GM21381 (cell line): ENCODE results near the gene CPT2.
"Not testable (repeated sequence)": the region's sequence is repeated elsewhere in the genome, so short reads cannot be mapped to it uniquely, and the experiment has no call there.

Source experiments
- ATAC-seq: cut with Tn5 transposase; IDR thresholded peaks from one replicate; pipeline ENCODE4 v1.9.1; 2021; ENCODE audit warnings: mild to moderate bottlenecking, moderate library complexity; ENCODE audit not compliant: unreplicated experiment

Gene CPT2

DNA sequence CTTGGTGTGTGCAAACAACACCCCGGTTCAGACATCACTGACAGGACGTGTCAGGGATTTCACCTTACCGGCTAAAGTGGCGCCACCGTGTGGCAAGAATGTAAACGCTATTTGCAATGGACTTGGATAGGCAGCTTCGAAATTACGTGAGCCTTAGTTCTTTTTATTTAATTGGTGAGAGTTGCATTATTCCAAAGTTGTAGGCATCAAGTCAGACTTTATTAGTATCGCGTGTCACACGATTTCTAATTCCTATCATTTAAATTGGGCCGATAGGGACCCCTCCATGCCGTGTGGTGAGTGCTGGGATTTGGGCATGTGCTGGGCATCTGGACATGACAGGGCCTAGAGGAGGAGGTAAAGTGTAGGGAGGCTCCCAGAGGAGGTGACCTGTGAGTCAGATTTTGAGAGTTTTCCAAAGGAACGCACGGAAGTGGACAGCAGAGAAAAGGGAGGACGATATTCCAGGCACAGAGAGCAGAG, 14.5 kb upstream of the CPT2 start:
- ATAC-seq, result no peak

DNA sequence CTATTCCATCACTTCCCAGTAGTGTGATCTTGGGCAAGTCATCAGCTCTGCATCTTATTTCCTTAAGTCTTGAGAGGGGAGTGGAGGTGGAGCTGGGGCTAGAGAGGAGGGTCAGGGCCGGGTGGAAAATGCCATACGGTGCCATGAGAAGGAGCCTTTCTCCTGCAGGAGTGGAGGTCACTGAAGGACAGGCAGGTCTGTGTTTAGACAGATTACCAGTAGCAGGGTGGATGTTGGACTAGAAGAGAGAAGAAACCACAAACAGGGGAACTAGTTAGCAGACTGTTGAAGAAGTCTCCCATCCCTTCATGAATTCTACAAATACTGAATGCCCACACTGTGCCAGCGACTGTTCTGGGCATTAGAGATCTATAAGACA, 13.9 kb upstream of the CPT2 start:
- no peak for ATAC-seq

DNA sequence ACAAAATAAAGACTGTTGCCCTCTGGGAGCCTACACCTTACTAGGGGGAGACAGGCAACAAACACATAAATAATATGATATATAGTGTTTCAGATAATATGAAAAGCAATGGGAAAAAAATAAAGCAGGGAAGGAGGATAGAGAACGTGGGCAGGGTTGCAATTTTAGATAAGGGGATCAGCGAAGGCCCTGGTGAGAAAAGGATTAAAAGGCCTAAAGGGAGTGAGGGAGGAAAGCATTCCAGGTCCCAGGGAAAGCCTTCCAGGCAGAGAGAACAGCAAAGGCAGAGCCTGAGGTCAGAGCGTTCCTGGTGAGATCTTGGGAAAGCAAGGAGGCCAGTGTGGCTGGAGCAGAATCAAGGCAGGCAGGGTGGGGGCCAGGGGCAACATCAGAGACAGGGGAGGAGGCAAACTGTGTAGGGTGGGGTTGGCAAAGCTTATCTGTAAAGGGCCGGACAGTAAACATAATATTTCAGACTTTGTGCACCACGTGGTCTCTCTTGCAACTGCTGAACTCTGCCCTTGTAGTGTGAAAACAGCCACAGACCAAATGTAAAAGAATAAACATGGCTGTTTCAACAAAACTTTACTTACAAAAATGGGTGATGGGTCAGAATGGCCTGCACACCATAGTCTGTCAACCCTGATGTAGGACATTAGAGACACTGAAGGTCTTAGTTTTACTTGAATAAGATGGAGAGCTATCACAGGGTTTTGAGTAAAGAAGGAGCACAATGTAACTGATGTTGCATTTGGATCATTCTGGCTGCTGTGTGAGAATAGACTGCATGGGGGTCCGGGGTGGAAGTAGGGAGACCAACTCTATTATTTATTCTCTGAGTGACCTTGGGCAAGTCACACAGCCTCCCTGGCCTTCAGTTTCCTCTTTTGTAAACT, 13.3 kb upstream of the CPT2 start:
- no peak for ATAC-seq

DNA sequence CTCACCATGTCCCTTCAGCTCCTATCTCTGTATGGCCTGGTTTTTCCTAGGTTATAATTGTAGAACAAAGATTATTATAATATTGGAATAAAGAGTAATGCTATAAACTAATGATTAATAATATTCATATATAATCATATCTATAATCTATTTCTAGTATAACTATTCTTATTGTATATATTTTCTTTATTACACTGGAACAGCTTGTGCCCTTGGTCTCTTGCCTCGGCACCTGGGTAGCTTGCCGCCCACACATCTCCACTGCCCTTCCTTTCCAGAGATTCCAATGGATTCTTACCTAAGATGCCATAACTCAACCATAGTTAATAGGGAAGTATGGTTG, 10.7 kb upstream of the CPT2 start:
- not testable (repeated sequence) for ATAC-seq

DNA sequence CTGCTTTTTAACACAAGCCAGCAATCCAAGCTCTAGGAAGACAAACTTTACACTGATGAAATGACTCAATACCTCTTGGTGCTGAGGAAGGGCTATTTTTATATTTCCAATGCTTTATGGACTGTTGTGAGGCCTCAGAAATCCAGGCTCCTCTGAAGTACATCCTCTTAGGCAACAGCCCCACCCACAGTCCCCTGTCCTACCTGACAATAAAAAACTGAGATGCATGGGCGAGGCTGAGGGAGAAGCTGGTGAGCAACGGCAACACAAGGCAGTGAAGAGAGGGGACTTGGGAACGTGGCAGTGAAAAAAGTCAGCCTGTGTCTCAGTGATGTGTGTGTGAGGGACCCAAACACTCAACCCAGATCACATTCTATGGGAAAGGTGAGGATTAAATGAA, 10.1 kb upstream of the CPT2 start:
- ATAC-seq, result no peak

DNA sequence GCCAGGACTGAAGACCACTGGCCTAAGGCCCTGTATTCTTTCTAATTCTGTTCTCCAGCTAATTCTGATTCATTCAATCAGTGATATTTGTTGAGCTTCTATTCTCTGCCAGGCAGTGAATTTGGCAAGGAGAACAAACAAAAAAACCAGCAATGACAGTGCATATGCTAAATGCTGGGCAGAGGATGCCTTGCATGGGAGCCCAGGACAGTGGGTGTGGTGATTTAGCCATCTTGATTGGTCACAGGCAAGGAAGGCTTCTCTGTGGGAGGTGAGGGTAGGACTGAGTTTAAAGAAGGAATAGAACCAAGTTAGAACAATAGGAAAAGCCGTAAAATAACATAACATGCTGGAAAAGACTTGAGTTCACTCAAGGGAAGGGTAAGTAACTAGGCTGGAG, 9.2 kb upstream of the CPT2 start:
- ATAC-seq, result no peak

DNA sequence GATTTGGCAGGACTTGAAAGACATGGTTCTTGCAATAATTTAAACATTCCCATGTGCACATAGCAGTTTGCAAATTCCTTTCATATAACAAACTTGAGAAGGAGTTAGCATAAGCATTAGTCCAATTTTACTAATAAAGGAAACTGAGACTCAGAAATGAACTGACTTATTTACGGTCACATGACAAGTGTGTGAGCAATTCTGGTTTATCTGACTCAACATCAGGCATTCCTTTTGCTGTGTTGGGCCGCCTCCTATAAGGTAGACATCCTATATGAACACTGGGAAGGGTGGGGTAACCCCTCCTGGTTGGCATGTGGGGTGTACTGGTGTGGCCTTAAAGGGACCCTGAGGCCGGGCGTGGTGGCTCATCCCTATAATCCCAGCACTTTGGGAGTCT, 8.5 kb upstream of the CPT2 start:
- ATAC-seq, result no peak

DNA sequence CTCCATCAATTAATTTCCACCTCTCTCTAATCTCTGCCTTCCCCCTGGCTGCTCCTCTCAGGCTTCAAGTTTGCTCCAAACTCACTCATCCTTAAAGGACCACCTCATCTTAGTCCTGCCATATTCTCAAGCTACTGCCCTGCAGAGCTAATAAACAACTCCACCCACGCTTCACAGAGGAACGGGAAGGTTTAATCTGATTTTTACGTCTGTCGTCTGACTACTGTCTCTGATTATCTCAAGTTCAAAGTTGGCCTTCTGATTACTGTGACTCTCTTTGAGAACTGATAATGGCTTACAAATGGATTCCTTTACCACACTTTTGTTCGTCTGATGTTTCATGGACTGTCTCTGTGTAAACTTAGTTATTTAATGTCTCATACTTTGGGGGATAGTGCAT, 7.6 kb upstream of the CPT2 start:
- no peak for ATAC-seq

DNA sequence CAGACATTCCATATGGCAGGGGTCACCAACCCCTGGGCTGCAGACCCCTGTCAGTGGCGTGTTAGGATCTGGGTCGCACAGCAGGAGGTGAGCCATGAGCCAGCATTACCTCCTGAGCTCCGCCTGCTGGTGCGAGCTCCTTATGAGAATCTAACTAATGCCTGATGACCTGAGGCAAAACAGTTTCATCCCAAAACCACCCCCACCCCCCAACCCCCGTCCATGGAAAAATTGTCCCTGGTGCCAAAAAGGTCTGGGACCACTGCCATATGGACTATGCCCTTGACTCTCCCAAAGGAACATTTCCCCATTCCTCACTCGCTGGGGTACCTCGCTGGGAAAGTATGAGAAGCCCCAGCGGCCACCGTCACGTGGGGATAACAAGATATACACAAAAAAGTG, 6.4 kb upstream of the CPT2 start:
- ATAC-seq, result no peak

DNA sequence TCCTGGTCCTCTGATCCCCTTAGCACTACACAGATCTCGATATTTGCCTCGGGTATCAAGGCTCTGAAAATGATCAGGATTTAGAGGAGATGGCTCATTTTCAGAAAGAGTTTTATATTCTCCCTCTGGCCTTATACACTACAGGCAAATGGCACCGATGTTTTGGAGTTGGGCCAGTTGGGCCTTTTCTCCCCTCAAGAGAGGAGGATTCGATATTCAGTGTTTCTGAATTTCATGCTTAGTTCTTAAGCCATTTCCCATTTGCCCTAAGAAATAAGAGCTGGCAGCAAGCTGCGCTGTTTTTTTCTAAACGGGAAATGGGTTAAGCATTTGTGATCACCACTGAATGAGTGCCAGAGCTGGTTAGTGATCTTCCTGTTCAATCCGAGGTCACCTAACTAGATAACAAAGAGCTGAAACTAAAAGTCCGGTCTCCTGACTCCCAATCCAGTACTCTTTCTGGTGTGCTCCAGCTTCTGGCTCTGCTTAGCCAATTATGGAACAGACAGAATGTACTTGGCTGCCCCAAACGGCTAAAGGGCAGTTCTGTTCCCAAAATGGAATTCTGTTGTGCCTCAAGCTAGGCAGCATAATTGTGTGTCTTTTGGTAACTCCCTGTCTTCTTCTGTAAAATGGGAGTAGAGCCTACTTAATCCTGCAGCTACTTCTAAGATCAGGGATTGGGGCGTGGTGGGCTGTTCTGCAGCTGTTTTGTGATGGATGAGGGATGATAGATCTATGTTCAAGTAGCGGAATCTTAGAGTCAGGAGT, 1.2 kb upstream of the CPT2 start:
- ATAC-seq, result no peak

DNA sequence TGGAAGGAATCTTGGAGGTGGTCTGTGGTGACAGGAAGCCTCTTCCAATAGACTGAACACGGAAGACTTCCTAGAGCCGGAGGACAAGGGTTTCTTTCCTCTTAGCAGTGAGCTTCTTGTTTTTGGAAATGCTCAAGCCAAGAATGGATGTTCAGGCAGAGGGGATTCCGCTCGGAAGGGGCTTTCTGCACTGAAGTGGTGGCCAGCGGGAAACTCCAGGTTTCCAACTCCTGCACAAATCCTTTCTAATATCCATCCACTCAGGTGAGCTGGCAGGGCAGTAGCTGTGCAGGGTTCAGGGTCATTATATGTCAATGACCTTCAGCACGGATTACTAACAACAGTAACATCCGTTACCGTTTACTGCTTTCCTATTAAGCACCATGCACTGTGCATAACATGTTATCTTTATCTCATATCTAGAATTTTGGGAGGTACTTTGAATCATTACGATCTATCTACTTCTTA, 573 bp upstream of the CPT2 start:
- peak; percentile 8 for ATAC-seq

DNA sequence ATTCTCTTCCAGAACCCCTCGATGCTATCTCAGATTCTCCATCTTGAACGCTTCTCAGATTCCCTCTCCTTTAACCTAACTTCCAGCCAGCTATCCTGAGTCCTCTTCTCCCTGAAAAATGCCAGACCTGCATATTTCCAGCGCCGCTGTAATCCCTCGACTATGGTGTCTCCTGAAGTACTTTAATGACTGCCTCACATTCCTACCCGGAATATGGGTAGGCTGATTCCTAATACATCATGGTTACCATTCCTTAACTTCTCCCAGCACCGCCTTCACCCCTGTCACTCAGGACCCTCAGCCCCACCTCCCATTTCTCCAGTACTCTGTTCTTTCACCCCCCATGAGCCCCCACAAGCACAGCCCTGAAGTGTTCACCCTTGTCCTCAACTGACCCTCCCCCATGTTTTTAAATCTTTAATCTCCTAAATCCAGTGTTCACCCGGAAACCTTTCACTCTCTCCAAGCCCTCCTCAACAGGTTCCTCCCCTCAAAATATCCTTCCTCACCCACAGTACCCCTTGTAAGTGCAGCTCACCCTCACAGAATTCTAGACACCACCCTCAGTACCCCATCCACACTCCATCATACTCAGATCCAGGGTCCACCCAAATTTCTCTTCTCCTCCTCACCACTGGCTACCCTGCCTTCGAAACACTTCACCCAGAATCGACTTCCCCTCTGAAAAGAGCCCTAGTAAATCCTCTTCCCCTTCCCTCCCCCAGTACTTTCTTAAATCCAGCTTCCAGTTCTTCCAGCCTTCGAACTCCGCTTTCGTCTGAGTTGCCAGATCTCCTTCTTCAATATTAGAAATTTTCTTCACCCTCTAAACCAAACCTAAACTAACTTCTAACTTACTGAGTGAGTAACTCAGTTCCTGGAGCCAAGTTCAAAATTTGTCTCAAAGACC, 922 bp downstream of the CPT2 start:
- no peak for ATAC-seq

DNA sequence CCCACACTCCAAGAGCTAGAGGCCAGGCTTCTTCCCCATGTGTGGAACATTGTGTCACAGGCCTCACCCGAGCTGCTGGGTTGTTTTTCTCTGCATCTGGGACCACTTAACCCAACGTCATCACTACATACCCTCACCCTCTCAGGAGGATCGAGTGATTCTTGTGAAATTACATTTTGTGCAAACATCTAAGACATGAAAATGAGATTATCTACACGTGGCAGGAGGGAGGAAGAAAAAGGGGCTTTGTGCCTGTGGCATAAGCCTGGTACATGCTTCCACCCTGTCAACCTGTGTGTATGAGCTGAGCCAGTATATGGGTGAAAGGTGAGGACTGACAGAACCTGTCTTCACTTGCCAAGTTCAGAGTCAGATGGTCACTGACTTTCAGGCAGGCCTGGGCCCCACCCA, 1.6 kb downstream of the CPT2 start:
- no peak for ATAC-seq

DNA sequence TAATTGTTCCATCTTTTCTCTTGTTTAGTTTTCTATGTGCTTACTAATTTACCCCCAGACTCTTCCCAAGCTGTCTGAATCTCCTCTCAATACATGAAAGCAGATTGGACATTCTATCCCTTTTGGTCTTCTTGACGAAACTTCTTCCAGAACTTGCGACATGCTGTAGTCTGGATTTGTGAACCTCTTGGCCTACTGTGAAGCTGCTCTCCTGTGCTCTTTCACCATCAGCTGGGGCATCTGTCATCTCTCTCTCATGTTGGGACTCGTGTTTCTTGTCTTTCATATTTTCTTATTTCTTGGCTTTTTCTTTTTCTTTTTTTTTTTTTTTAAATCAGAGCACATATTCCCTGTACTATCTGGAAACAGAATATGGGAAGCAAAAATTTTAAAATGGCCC, 6.8 kb downstream of the CPT2 start:
- no peak for ATAC-seq

DNA sequence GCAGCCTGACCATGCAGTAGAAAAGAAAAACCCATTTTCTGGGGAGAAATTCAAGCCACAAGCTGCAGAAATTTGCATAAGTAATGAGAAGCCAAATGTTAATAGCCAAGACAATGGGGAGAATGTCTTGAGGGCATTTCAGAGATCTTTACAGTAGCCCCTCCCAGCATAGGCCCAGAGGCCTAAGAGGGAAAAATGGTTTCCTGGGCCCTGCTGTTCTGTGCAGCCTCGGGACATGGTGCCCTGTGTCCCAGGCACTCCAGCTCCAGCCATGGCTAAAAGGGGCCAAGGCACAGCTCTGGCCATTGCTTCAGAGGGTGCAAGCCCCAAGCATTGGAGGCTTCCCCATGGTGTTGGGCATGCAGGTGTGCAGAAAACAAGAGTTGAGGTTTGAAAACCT, 8.9 kb downstream of the CPT2 start:
- not testable (repeated sequence) for ATAC-seq

DNA sequence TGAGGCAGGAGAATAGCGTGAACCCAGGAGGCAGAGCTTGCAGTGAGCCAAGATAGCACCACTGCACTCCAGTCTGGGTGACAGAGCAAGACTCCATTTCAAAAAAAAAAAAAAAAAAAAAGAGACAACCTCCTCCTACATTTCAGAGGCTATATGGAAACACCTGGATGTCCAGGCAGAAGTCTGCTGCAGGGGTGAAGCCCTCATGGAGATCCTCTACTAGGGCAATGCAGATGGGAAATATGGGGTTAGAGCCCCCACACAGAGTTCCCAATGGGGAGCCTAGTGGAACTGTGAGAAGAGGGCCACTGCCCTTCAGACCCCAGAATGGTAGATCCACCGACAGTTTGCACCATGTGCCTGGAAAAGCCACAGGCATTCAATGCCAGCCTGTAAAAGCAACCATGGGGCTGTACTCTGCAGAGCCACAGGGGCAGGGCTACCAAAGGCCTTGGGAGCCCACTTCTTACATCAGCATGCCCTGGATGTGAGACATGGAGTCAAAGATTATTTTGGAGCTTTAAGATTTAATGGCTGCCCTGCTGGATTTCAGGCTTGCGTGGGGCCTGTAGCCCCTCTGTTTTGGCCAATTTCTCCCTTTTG, 9.6 kb downstream of the CPT2 start:
- not testable (repeated sequence) for ATAC-seq

DNA sequence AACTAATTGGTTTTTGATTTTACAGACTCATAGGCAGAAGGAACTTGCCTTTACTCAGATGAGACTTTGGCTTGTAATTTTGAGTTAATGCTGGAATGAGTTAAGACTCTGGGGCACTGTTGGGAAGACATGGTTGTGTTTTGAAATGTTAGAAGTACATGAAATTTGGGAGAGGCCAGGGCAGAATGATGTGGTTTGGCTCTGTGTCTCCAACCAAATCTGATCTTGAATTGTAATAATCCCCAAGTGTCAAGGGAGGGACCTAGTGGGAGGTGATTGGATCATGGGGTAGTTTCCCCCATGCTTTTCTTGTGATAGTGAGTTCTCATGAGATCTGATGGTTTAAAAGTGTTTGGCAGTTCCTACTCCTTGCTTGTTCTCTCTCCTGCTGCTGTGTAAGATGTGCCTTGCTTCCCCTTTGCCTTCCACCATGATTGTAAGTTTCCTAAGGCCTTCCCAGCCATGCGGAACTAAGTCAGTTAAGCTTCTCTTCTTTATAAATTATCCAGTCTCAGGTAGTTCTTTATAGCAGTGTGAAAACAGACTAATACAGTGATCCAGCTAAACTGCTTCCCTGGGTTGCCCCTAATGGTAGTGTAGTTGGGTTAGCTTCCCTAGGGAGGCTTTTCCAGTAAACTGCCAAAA, 10.2 kb downstream of the CPT2 start:
- no peak for ATAC-seq

DNA sequence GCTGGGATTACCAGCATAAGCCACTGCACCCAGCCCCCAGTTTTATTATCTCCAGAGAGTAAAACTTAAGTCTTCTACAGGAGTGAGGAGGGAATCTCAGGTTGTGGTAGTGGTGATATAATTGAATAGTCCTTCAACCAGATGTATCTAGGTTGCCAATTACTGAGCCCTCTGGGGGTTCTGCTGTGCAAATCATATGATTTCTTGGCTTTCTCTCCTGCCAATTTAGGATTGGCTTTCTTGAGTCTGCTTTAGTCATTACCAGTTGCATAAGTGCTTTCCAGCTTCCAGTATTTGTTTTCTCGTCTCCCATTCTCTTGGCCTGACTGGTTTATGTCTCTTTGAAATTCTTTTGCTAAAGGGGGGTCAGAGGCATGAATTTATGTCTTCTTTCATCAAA, 11.1 kb downstream of the CPT2 start:
- no peak for ATAC-seq

DNA sequence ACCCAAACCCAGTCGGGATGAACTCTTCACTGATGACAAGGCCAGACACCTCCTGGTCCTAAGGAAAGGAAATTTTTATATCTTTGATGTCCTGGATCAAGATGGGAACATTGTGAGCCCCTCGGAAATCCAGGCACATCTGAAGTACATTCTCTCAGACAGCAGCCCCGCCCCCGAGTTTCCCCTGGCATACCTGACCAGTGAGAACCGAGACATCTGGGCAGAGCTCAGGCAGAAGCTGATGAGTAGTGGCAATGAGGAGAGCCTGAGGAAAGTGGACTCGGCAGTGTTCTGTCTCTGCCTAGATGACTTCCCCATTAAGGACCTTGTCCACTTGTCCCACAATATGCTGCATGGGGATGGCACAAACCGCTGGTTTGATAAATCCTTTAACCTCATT, 13.7 kb downstream of the CPT2 start:
- no peak for ATAC-seq

DNA sequence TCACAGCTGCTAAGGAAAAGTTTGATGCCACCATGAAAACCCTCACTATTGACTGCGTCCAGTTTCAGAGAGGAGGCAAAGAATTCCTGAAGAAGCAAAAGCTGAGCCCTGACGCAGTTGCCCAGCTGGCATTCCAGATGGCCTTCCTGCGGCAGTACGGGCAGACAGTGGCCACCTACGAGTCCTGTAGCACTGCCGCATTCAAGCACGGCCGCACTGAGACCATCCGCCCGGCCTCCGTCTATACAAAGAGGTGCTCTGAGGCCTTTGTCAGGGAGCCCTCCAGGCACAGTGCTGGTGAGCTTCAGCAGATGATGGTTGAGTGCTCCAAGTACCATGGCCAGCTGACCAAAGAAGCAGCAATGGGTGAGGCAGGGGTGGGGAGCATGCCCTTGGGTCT, 14.3 kb downstream of the CPT2 start:
- no peak for ATAC-seq
